GM12872 (cell line): ENCODE measurements around the gene CDH26.

Experiments used
- TF ChIP-seq, protein P1 (sequence below): IDR thresholded peaks from 3 replicates; pipeline ENCODE4 v1.5.1; 2011; ENCODE audit warnings: low read depth, mild to moderate bottlenecking, low read length, moderate library complexity; ENCODE audit not compliant: insufficient read depth

Gene CDH26

DNA sequence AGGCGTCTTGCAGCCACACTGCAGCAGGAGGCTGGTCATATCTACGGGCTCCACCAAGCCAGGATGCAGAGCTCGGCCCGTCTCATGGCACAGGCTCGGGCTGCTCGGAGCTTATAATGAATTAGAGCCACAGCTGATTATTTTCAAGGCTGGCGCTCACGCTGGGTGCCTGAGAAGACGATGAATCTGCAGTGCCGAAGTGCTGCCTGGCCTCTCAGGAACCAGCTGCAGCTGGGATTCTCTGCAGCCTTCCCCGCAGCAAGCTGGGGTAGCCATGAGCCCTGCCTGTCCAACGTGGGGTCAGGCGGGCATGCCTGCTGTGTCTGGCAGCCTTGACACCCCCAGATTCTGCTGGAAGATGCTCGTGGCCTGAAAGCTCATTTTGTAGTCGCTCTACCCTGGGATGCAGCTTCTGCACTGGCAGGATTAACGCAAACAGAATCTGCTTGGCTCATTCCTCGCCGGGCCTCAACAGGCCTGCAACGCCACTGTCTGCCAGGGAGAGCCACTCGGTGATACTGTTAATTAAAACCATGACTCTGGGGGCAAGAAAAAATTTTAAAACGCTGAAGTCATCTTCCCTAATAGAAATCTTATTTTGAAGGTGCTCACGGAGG is 104.3 kb downstream of the CDH26 start:
- TF ChIP-seq, protein P1, sequence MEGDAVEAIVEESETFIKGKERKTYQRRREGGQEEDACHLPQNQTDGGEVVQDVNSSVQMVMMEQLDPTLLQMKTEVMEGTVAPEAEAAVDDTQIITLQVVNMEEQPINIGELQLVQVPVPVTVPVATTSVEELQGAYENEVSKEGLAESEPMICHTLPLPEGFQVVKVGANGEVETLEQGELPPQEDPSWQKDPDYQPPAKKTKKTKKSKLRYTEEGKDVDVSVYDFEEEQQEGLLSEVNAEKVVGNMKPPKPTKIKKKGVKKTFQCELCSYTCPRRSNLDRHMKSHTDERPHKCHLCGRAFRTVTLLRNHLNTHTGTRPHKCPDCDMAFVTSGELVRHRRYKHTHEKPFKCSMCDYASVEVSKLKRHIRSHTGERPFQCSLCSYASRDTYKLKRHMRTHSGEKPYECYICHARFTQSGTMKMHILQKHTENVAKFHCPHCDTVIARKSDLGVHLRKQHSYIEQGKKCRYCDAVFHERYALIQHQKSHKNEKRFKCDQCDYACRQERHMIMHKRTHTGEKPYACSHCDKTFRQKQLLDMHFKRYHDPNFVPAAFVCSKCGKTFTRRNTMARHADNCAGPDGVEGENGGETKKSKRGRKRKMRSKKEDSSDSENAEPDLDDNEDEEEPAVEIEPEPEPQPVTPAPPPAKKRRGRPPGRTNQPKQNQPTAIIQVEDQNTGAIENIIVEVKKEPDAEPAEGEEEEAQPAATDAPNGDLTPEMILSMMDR, result no peak

GRCh38 chr20:60063048-60063451 is 104.8 kb downstream of the CDH26 start:
- TF ChIP-seq, protein P1, result no peak

DNA sequence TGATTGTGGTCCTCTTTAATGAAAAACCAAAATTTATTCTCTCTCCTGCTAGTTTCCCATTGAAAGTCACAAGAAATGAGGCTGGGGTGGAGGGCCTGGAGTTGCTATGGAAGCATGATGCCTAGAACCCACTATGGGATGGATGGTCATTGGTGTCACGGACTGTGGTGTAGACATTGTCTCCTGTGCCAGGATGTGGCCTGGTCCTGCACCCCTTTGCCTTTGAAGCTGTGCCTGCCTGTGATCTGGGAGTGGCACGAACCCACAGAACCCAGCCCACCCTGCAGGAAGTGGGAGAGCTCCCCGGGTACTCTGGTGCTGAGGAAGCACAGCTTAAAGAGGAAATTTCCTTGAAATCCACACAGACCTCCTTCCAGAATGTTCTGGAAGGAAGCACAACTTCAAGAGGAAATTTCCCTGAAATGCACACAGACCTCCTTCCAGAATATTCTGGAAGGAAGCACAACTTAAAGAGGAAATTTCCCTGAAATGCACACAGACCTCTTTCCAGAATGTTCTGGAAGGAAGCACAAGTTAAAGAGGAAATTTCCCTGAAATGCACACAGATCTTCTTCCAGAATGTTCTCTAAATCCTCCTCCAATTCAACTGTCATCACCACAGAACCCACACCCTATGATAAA is 105.6 kb downstream of the CDH26 start:
- TF ChIP-seq, protein P1, result no peak
